ENCODE results near the gene SERPINA1.

GRCh38 chr14:94341656-94342333 is 46.6 kb downstream of the SERPINA1 start:
- TF ChIP-seq TAF1 (IDR thresholded peaks at IDR 0.05; ENCODE audit: borderline replicate concordance, insufficient read depth, low read length) (no peak), SIN3A (IDR thresholded peaks at IDR 0.05; ENCODE audit: borderline replicate concordance, insufficient read depth, low read length) (no peak), POLR2AphosphoS5 (IDR thresholded peaks at IDR 0.05; ENCODE audit: low read depth, low read length) (no peak), REST (IDR thresholded peaks at IDR 0.05; ENCODE audit: insufficient read depth in 1 of 2, low read depth in 2 of 2, low read length in 2 of 2) (no peak)

Data from PFSK-1 (cell line).